ENCODE measurements around the gene KAT2A.

GRCh38 chr17:42124256-42124655, 3.1 kb upstream of the KAT2A start:
- TF ChIP-seq ZNF555 (tag by site-specific recombination; conservative IDR thresholded peaks at IDR 0.05) (no peak), CTCF (tag by site-specific recombination; IDR thresholded peaks at IDR 0.05) (no peak), ZSCAN23 (tag by site-specific recombination; IDR thresholded peaks at IDR 0.05) (no peak), ZNF366 (tag by site-specific recombination; conservative IDR thresholded peaks at IDR 0.05) (no peak)
